WTC11 (cell line): Measurements from ENCODE around the gene DRC3. TPM values are rescaled to one million over a fixed set of nuclear protein-coding genes. Genes with fewer than 3 reads are reported as not detected.
"Not testable (repeated sequence)": the region's sequence is repeated elsewhere in the genome, so short reads cannot be mapped to it uniquely, and the experiment has no call there.

Experiments
- ATAC-seq: fragments of 200-7000 bp; cut with Tn5 transposase; 2 replicates; pipeline ENCODE4 v1.10.0; 2021; ENCODE audit warnings: mild to moderate bottlenecking, moderate library complexity
- CTCF ChIA-PET: fragments of 300-600 bp; sonication (Branson Sonifier 250); formaldehyde crosslinking; loops from one replicate; lab custom pipeline; 2021; ENCODE audit warnings: antibody characterized with exemption; lab: Charles Lee
- POLR2A ChIA-PET: fragments of 350-600 bp; sonication (Branson Sonifier 250); formaldehyde crosslinking; loops from one replicate; lab custom pipeline; 2021; ENCODE audit warnings: antibody characterized with exemption; lab: Charles Lee
- DNase-seq: peaks from one replicate; pipeline ENCODE4 v3.0.0; 2021; ENCODE audit warnings: low spot score
- H3K27ac Mint-ChIP-seq: 2 replicates; pipeline ENCODE4 v1.8.0; 2021; ENCODE audit warnings: mixed read lengths
- H3K27me3 Mint-ChIP-seq: 2 replicates; pipeline ENCODE4 v1.8.0; 2021; ENCODE audit warnings: low read depth, mild to moderate bottlenecking, moderate library complexity, mixed read lengths
- H3K36me3 Mint-ChIP-seq: 2 replicates; pipeline ENCODE4 v1.8.0; 2021; ENCODE audit warnings: mixed read lengths
- H3K4me1 Mint-ChIP-seq: 2 replicates; pipeline ENCODE4 v1.8.0; 2022; ENCODE audit warnings: mixed read lengths
- H3K4me3 Mint-ChIP-seq: 2 replicates; pipeline ENCODE4 v1.8.0; 2021; ENCODE audit warnings: mild to moderate bottlenecking, moderate library complexity, mixed read lengths
- H3K9me3 Mint-ChIP-seq: 2 replicates; pipeline ENCODE4 v1.8.0; 2021; ENCODE audit warnings: mixed read lengths
- ESRRA ChIP-seq: sonication (generic); formaldehyde crosslinking; IDR thresholded peaks from 2 replicates; pipeline ENCODE4 v1.8.1; 2022; ENCODE audit warnings: mild to moderate bottlenecking, missing genetic modification reagents, borderline replicate concordance
- FOXP1 ChIP-seq: sonication (generic); formaldehyde crosslinking; IDR thresholded peaks from 2 replicates; pipeline ENCODE4 v1.8.0; 2022; ENCODE audit warnings: missing genetic modification reagents, mild to moderate bottlenecking, moderate library complexity, borderline replicate concordance
- GABPB1 ChIP-seq: sonication (generic); formaldehyde crosslinking; IDR thresholded peaks from 2 replicates; pipeline ENCODE4 v1.8.1; 2023; ENCODE audit warnings: mild to moderate bottlenecking, missing genetic modification reagents
- HMGA2 ChIP-seq: fragments of 250-450 bp; sonication (Bioruptor Pico); IDR thresholded peaks from 2 replicates; pipeline ENCODE4 v1.4.0; 2021; ENCODE audit warnings: mild to moderate bottlenecking, moderate library complexity
- RELA ChIP-seq: sonication (generic); formaldehyde crosslinking; IDR thresholded peaks from 2 replicates; pipeline ENCODE4 v1.8.1; 2022; ENCODE audit warnings: missing genetic modification reagents, mild to moderate bottlenecking, borderline replicate concordance
- RORB ChIP-seq: fragments of 250-450 bp; sonication (Bioruptor Pico); IDR thresholded peaks from 2 replicates; pipeline ENCODE4 v1.9.0; 2021; ENCODE audit warnings: mild to moderate bottlenecking
- SOX15 ChIP-seq: fragments of 250-450 bp; sonication (Bioruptor Pico); IDR thresholded peaks from 2 replicates; pipeline ENCODE4 v1.9.0; 2021; ENCODE audit warnings: mild to moderate bottlenecking
- ZNF263 ChIP-seq: sonication (generic); formaldehyde crosslinking; IDR thresholded peaks from 2 replicates; pipeline ENCODE4 v1.8.1; 2022; ENCODE audit warnings: low read depth, mild to moderate bottlenecking, moderate library complexity, missing genetic modification reagents
- ZNF317 ChIP-seq: sonication (generic); formaldehyde crosslinking; IDR thresholded peaks from 2 replicates; pipeline ENCODE4 v1.8.1; 2023; ENCODE audit warnings: low read depth, mild to moderate bottlenecking, moderate library complexity, missing genetic modification reagents, borderline replicate concordance
- total RNA-seq: library from RNA; stranded (reverse); gene quantifications from 3 replicates; pipeline ENCODE4 v1.2.3, GENCODE V29; 2021
- TF ChIP-seq, protein P1 (sequence below): sonication (generic); formaldehyde crosslinking; IDR thresholded peaks from 2 replicates; pipeline ENCODE4 v1.8.1; 2022; ENCODE audit warnings: low read depth, missing genetic modification reagents, borderline replicate concordance
- TF ChIP-seq, protein P2 (sequence below): sonication (generic); formaldehyde crosslinking; IDR thresholded peaks from 2 replicates; pipeline ENCODE4 v1.8.0; 2022; ENCODE audit warnings: mild to moderate bottlenecking, missing genetic modification reagents
- TF ChIP-seq, protein P3 (sequence below): fragments of 250-450 bp; sonication (Bioruptor Pico); IDR thresholded peaks from 2 replicates; pipeline ENCODE4 v1.9.0; 2021; ENCODE audit warnings: mild to moderate bottlenecking
- TF ChIP-seq, protein P4 (sequence below): fragments of 250-450 bp; sonication (Bioruptor Pico); IDR thresholded peaks from 2 replicates; pipeline ENCODE4 v2.1.2; 2022; ENCODE audit warnings: mild to moderate bottlenecking, moderate library complexity
- TF ChIP-seq, protein P5 (sequence below): sonication (generic); formaldehyde crosslinking; IDR thresholded peaks from 2 replicates; pipeline ENCODE4 v1.8.1; 2022; ENCODE audit warnings: low read depth, mild to moderate bottlenecking, moderate library complexity, missing genetic modification reagents, borderline replicate concordance
- TF ChIP-seq, protein P6 (sequence below): fragments of 250-450 bp; sonication (Bioruptor Pico); IDR thresholded peaks from 2 replicates; pipeline ENCODE4 v1.8.0; 2021; ENCODE audit warnings: mild to moderate bottlenecking
- TF ChIP-seq, protein P7 (sequence below): sonication (generic); formaldehyde crosslinking; IDR thresholded peaks from 2 replicates; pipeline ENCODE4 v1.8.1; 2022; ENCODE audit warnings: mild to moderate bottlenecking, moderate library complexity, missing genetic modification reagents
- TF ChIP-seq, protein P8 (sequence below): sonication (generic); formaldehyde crosslinking; IDR thresholded peaks from 2 replicates; pipeline ENCODE4 v1.8.1; 2023; ENCODE audit warnings: mild to moderate bottlenecking, moderate library complexity, missing genetic modification reagents

The DRC3 gene
- total RNA-seq, 1 experiment from 2014 or later, result 0.42 TPM

DNA sequence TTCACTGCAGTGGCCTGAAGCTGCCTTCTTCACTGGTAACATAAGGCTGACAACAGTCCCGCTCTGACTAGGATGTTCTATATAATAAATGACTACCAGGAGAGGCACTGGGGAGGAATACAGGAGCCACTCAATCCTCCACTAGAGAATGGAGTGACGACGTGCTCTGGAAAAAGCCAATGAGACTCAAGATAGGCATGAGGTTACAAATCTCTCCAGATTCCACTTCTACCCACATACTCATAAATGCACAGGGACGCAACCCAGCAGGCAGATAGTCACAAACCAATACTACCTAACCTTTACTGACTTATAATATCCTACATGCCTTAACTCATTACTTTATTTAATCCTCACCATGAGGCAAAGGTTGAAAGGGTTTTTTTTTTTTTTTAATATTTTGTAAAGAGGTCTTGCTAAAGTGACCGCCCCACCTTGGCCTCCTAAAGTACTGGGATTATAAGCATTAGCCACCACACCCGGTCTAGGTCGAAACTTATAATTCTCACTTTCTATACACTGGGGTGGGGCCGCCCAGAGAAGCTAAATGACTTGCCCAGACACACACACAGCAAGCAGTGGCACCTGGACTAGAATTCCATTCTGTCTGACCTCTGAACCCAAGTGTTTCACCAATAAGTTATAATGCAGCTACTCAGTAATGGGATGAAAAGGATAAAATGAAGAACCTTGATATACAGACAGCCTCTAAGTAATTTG lies 34.1 kb upstream of the DRC3 start (continued):
- no peak for TF ChIP-seq RELA
- TF ChIP-seq, protein P1, sequence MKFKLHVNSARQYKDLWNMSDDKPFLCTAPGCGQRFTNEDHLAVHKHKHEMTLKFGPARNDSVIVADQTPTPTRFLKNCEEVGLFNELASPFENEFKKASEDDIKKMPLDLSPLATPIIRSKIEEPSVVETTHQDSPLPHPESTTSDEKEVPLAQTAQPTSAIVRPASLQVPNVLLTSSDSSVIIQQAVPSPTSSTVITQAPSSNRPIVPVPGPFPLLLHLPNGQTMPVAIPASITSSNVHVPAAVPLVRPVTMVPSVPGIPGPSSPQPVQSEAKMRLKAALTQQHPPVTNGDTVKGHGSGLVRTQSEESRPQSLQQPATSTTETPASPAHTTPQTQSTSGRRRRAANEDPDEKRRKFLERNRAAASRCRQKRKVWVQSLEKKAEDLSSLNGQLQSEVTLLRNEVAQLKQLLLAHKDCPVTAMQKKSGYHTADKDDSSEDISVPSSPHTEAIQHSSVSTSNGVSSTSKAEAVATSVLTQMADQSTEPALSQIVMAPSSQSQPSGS (CRISPR knock-in tag), result no peak
- TF ChIP-seq, protein P2, sequence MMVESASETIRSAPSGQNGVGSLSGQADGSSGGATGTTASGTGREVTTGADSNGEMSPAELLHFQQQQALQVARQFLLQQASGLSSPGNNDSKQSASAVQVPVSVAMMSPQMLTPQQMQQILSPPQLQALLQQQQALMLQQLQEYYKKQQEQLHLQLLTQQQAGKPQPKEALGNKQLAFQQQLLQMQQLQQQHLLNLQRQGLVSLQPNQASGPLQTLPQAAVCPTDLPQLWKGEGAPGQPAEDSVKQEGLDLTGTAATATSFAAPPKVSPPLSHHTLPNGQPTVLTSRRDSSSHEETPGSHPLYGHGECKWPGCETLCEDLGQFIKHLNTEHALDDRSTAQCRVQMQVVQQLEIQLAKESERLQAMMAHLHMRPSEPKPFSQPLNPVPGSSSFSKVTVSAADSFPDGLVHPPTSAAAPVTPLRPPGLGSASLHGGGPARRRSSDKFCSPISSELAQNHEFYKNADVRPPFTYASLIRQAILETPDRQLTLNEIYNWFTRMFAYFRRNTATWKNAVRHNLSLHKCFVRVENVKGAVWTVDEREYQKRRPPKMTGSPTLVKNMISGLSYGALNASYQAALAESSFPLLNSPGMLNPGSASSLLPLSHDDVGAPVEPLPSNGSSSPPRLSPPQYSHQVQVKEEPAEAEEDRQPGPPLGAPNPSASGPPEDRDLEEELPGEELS (CRISPR knock-in tag), result no peak

DNA sequence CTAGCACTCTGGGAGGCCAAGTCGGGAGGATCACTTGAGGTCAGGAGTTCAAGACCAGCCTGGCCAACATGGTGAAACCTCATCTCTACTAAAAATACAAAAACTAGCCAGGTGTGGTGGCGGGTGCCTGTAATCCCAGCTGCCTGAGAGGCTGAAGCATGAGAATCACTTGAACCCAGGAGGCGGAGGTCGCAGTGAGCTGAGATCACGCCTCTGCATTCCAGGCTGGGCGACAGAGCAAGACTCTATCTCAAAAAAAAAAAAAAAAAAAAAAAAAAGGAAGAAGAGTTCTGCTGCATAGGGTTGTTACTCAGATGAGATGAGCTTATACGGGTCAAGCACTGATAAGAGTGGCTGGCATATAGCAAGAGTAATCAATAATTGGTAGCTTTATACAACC lies 32.7 kb upstream of the DRC3 start:
- not testable (repeated sequence) for H3K9me3 Mint-ChIP-seq, ATAC-seq, H3K36me3 Mint-ChIP-seq, H3K4me3 Mint-ChIP-seq, H3K27ac Mint-ChIP-seq, DNase-seq, H3K27me3 Mint-ChIP-seq
- peaks cover 30% of the 10 kb centered on the region for H3K4me1 Mint-ChIP-seq
- ChIA-PET CTCF (interaction anchor here (0.5 to 1.8 kb wide), 4 partner anchors 19 to 660 kb away, joined by 3 to 6 read pairs (median 4); no protein-coding TSS in a partner anchor), POLR2A (interaction anchor here (0.6 kb wide), 2 partner anchors 20 to 590 kb away, joined by 3 read pairs; no protein-coding TSS in a partner anchor)

DNA sequence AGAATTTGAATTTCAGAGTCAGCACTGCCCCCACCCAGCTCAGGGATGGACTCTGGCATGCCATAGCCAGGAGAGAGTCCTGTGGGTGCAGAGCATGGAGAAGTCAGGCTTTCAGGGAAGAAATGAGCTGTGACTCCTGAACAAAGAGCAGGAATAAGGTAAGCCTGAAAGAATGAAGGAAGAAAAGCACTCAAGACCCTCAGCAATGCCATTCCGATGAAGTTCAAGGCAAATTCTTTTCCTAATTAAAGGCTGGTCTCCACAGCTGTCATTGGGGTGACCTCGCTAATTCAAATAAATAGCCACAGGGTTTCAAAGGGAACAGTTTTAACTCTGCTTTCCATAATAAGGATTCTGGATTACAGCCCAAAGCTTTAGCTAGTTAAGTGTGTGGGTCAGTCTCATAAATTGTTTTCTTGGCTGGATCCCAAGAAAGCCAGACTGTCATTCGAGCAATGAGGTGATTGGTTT lies 32.2 kb upstream of the DRC3 start:
- no peak for ATAC-seq
- Mint-ChIP-seq H3K4me3 (no peak overlapping the region), H3K4me1 (peaks cover 30% of the 10 kb centered on the region), H3K36me3 (no peaks in the 10 kb centered on the region), H3K27ac (no peak overlapping the region), H3K9me3 (no peaks in the 10 kb centered on the region), H3K27me3 (no peaks in the 10 kb centered on the region; the same call in 1 of the 2 replicates)
- no peak for DNase-seq
- ChIA-PET POLR2A (interaction anchor here (0.6 to 1.6 kb wide), 3 partner anchors 9 to 590 kb away, joined by 3 read pairs; no protein-coding TSS in a partner anchor), CTCF (interaction anchor here (0.7 to 1.8 kb wide), 3 partner anchors 19 to 54 kb away, joined by 3 to 6 read pairs (median 5); no protein-coding TSS in a partner anchor)
- TF ChIP-seq, protein P3, sequence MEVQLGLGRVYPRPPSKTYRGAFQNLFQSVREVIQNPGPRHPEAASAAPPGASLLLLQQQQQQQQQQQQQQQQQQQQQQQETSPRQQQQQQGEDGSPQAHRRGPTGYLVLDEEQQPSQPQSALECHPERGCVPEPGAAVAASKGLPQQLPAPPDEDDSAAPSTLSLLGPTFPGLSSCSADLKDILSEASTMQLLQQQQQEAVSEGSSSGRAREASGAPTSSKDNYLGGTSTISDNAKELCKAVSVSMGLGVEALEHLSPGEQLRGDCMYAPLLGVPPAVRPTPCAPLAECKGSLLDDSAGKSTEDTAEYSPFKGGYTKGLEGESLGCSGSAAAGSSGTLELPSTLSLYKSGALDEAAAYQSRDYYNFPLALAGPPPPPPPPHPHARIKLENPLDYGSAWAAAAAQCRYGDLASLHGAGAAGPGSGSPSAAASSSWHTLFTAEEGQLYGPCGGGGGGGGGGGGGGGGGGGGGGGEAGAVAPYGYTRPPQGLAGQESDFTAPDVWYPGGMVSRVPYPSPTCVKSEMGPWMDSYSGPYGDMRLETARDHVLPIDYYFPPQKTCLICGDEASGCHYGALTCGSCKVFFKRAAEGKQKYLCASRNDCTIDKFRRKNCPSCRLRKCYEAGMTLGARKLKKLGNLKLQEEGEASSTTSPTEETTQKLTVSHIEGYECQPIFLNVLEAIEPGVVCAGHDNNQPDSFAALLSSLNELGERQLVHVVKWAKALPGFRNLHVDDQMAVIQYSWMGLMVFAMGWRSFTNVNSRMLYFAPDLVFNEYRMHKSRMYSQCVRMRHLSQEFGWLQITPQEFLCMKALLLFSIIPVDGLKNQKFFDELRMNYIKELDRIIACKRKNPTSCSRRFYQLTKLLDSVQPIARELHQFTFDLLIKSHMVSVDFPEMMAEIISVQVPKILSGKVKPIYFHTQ (CRISPR knock-in tag), result no peak
- TF ChIP-seq RORB (no peak), ZNF263 (CRISPR knock-in tag) (no peak), ZNF317 (CRISPR knock-in tag) (no peak), SOX15 (no peak), FOXP1 (no peak), HMGA2 (CRISPR knock-in tag) (no peak), GABPB1 (CRISPR knock-in tag) (no peak), ESRRA (CRISPR knock-in tag) (no peak)
- TF ChIP-seq, protein P4, sequence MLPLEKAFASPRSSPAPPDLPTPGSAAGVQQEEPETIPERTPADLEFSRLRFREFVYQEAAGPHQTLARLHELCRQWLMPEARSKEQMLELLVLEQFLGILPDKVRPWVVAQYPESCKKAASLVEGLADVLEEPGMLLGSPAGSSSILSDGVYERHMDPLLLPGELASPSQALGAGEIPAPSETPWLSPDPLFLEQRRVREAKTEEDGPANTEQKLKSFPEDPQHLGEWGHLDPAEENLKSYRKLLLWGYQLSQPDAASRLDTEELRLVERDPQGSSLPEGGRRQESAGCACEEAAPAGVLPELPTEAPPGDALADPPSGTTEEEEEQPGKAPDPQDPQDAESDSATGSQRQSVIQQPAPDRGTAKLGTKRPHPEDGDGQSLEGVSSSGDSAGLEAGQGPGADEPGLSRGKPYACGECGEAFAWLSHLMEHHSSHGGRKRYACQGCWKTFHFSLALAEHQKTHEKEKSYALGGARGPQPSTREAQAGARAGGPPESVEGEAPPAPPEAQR (CRISPR knock-in tag), result no peak
- TF ChIP-seq, protein P5, sequence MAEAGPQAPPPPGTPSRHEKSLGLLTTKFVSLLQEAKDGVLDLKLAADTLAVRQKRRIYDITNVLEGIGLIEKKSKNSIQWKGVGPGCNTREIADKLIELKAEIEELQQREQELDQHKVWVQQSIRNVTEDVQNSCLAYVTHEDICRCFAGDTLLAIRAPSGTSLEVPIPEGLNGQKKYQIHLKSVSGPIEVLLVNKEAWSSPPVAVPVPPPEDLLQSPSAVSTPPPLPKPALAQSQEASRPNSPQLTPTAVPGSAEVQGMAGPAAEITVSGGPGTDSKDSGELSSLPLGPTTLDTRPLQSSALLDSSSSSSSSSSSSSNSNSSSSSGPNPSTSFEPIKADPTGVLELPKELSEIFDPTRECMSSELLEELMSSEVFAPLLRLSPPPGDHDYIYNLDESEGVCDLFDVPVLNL (CRISPR knock-in tag), result no peak
- TF ChIP-seq, protein P6, sequence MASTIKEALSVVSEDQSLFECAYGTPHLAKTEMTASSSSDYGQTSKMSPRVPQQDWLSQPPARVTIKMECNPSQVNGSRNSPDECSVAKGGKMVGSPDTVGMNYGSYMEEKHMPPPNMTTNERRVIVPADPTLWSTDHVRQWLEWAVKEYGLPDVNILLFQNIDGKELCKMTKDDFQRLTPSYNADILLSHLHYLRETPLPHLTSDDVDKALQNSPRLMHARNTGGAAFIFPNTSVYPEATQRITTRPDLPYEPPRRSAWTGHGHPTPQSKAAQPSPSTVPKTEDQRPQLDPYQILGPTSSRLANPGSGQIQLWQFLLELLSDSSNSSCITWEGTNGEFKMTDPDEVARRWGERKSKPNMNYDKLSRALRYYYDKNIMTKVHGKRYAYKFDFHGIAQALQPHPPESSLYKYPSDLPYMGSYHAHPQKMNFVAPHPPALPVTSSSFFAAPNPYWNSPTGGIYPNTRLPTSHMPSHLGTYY (CRISPR knock-in tag), result no peak
- TF ChIP-seq, protein P7, sequence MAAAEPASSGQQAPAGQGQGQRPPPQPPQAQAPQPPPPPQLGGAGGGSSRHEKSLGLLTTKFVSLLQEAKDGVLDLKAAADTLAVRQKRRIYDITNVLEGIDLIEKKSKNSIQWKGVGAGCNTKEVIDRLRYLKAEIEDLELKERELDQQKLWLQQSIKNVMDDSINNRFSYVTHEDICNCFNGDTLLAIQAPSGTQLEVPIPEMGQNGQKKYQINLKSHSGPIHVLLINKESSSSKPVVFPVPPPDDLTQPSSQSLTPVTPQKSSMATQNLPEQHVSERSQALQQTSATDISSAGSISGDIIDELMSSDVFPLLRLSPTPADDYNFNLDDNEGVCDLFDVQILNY, result no peak
- TF ChIP-seq, protein P8, sequence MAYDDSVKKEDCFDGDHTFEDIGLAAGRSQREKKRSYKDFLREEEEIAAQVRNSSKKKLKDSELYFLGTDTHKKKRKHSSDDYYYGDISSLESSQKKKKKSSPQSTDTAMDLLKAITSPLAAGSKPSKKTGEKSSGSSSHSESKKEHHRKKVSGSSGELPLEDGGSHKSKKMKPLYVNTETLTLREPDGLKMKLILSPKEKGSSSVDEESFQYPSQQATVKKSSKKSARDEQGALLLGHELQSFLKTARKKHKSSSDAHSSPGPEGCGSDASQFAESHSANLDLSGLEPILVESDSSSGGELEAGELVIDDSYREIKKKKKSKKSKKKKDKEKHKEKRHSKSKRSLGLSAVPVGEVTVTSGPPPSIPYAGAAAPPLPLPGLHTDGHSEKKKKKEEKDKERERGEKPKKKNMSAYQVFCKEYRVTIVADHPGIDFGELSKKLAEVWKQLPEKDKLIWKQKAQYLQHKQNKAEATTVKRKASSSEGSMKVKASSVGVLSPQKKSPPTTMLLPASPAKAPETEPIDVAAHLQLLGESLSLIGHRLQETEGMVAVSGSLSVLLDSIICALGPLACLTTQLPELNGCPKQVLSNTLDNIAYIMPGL (CRISPR knock-in tag), result no peak
